K562 (cell line): ENCODE data around the gene DNAAF3.

ENCODE experiments used
- E2F6 ChIP-seq, 2 experiments: IDR thresholded peaks; 2 replicates each; pipeline ENCODE4 v1.6.1; 2011; ENCODE audit warnings: borderline replicate concordance in 1 of 2, control low read depth in 1 of 2, low read depth in 1 of 2, low read length in 1 of 2, mild to moderate bottlenecking in 1 of 2, mixed read lengths in 1 of 2, moderate library complexity in 1 of 2; ENCODE audit not compliant: insufficient read depth in 1 of 2, insufficient read length in 1 of 2, poor library complexity in 1 of 2, severe bottlenecking in 1 of 2; ENCODE audit errors: extremely low read depth in 1 of 2
- FOXA3 ChIP-seq, 2 experiments: fragments of 450-650 bp in 1 of 2; sonication (generic) in 1 of 2; formaldehyde crosslinking; IDR thresholded peaks in 1 of 2; conservative IDR thresholded peaks in 1 of 2; 2 replicates each; pipeline versions ENCODE4 v1.4.0 to v1.8.0; 2020 to 2022; ENCODE audit warnings: mild to moderate bottlenecking in 2 of 2, missing genetic modification reagents in 1 of 2
- MAFK ChIP-seq: IDR thresholded peaks from 2 replicates; pipeline ENCODE4 v1.6.1; 2011; ENCODE audit warnings: low read length, improper control_type of control experiment

- no peak for TF ChIP-seq MAFK
- no peak for TF ChIP-seq FOXA3 (CRISPR knock-in tag; conservative IDR thresholded peaks at IDR 0.05 in 1 of 2, IDR thresholded peaks at IDR 0.05 in 1 of 2)
- TF ChIP-seq E2F6 (IDR thresholded peaks at IDR 0.05; ENCODE audit: borderline replicate concordance in 1 of 2, extremely low read depth in 1 of 2, insufficient read depth in 1 of 2, insufficient read length in 1 of 2, low read depth in 1 of 2, low read length in 1 of 2, poor library complexity in 1 of 2, severe bottlenecking in 1 of 2) = no peak
Observed at GRCh38 chr19:55141696-55142095, 24.7 kb downstream of the DNAAF3 start.
